Right lobe of liver (tissue), 6 donors: ENCODE measurements around the gene WDR27. TPM values are rescaled to one million over a fixed set of nuclear protein-coding genes. Genes with fewer than 3 reads are reported as not detected.

ENCODE experiments used
- ATAC-seq, 4 donors: fragments of 200-7000 bp; cut with Tn5 transposase; one replicate each; pipeline ENCODE4 v1.9.1; 2020; ENCODE audit warnings: mild to moderate bottlenecking in 4 of 4, moderate library complexity in 4 of 4
- DNase-seq, 3 donors: peaks; one replicate each; pipeline ENCODE4 v3.0.0-alpha.2; 2020
- H3K27ac ChIP-seq, 3 donors: fragments of 200-600 bp; one replicate each; pipeline ENCODE4 v1.8.0; 2022
- H3K27me3 ChIP-seq, 2 donors: fragments of 200-600 bp; one replicate each; pipeline ENCODE4 v1.8.0; 2022
- H3K36me3 ChIP-seq, 4 donors: fragments of 200-600 bp; sonication (generic) in 1 of 4; one replicate each; pipeline versions ENCODE4 v1.5.1 to v1.8.0; 2017 to 2022; ENCODE audit warnings: control low read depth in 1 of 4
- H3K4me1 ChIP-seq, 4 donors: fragments of 200-600 bp; sonication (generic) in 1 of 4; one replicate each; pipeline versions ENCODE4 v1.5.1 to v1.8.0; 2017 to 2022; ENCODE audit warnings: control low read depth in 1 of 4
- H3K4me3 ChIP-seq, 3 donors: fragments of 200-600 bp; one replicate each; pipeline ENCODE4 v1.8.0; 2022
- H3K9me3 ChIP-seq, 4 donors: fragments of 200-600 bp; sonication (generic) in 1 of 4; one replicate each; pipeline versions ENCODE4 v1.5.1 to v1.8.0; 2017 to 2022; ENCODE audit warnings: control low read depth in 1 of 4
- POLR2A ChIP-seq: fragments of 450-650 bp; IDR thresholded peaks from one replicate; pipeline ENCODE4 v1.6.1; 2017; ENCODE audit warnings: antibody characterized with exemption, mild to moderate bottlenecking
- WGBS: methylation state at CpG from one replicate; pipeline ENCODE4 v1.1.6; 2018; ENCODE audit warnings: low coverage, low lambda C conversion rate; ENCODE audit not compliant: insufficient coverage; ENCODE audit errors: missing lambda C conversion rate; 5-methylcytosine and 5-hydroxymethylcytosine counted together
- intact Hi-C, 2 donors: fragments of 100-400 bp; cut with DNase I; formaldehyde crosslinking; loops; one replicate each; pipeline versions ENCODE4 v1.11.2 to v1.14.1; 2022
- total RNA-seq, 6 experiments: library from RNA; depleted of rRNA in 2 of 6; stranded (reverse); fragments of >200 nt in 2 of 6; fragmentation: NEBNext Ultra II Directional in 3 of 6; extraction: Animal tissue kit (Norgen Biotek cat#: 25700) in 3 of 6; gene quantifications; one replicate each; pipeline versions ENCODE4 v1.1.0 to v1.2.4, GENCODE V29; 2016 to 2023
- TF ChIP-seq, protein P1 (sequence below), 4 donors: fragments of 200-600 bp in 3 of 4; fragments of 450-650 bp in 1 of 4; IDR thresholded peaks; one replicate each; pipeline versions ENCODE4 v1.5.1 to v1.8.0; 2016 to 2022; ENCODE audit warnings: antibody characterized with exemption in 4 of 4, mild to moderate bottlenecking in 2 of 4
- donor health status: DM: no; HTN: yes; CAD: no.
- donor health status: DM: no; HTN: no; CAD: no.
- donor health status: DM: no; HTN: no; CAD: no.
- donor health status: DM: no; HTN: yes; CAD: no.
- donor health status: DM: no; HTN: yes; CAD: no.

Gene WDR27
- total RNA-seq, 6 experiments from 2014 or later = 8.2 to 26.8 (median 12.7) TPM

GRCh38 chr6:169625376-169625775 is 76.5 kb downstream of the WDR27 start:
- H3K4me3 ChIP-seq = no peak overlapping the region
- ATAC-seq (peak in 1 of 4 donors; percentile 29), DNase-seq (no peak)
- no peak for TF ChIP-seq POLR2A
- TF ChIP-seq, protein P1, sequence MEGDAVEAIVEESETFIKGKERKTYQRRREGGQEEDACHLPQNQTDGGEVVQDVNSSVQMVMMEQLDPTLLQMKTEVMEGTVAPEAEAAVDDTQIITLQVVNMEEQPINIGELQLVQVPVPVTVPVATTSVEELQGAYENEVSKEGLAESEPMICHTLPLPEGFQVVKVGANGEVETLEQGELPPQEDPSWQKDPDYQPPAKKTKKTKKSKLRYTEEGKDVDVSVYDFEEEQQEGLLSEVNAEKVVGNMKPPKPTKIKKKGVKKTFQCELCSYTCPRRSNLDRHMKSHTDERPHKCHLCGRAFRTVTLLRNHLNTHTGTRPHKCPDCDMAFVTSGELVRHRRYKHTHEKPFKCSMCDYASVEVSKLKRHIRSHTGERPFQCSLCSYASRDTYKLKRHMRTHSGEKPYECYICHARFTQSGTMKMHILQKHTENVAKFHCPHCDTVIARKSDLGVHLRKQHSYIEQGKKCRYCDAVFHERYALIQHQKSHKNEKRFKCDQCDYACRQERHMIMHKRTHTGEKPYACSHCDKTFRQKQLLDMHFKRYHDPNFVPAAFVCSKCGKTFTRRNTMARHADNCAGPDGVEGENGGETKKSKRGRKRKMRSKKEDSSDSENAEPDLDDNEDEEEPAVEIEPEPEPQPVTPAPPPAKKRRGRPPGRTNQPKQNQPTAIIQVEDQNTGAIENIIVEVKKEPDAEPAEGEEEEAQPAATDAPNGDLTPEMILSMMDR (IDR thresholded peaks at IDR 0.05) = no peak
- H3K36me3 ChIP-seq = no peaks in the 10 kb centered on the region
- no peaks in the 10 kb centered on the region for H3K27me3 ChIP-seq
- no peak overlapping the region for H3K27ac ChIP-seq
- H3K4me1 ChIP-seq = no peaks in the 10 kb centered on the region
- intact Hi-C loops = no loop called here
- WGBS = no CpG with 5 or more reads among the region's 15 CpGs
- no peaks in the 10 kb centered on the region for H3K9me3 ChIP-seq

DNA sequence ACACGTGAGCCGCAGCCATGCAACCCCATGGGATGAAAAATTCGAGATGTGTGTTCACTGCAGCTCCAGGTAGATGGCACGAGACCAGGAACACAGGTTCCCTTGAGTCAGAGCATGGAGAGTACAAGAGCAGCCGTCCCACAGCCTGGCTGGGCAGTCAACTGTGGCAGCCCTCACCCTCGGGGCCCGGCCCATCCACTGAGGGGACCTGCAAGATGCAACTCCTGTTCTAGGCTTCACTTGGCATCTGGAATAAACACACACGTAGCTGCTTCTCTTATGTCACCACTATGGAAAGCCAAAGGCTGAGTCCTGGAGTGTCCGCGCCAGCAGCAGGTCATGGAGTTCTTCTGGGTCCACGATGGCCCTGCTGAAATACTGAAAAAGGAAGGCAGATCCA is 77.0 kb downstream of the WDR27 start:
- Histone ChIP-seq H3K27me3 (no peaks in the 10 kb centered on the region), H3K27ac (no peak overlapping the region), H3K9me3 (no peaks in the 10 kb centered on the region), H3K4me3 (no peak overlapping the region), H3K36me3 (no peaks in the 10 kb centered on the region), H3K4me1 (no peaks in the 10 kb centered on the region)
- DNase-seq = no peak
- 100% methylated on average over 2 of the region's 11 CpGs for WGBS
- ATAC-seq = no peak
- intact Hi-C loops = no loop called here
- TF ChIP-seq POLR2A = no peak
- TF ChIP-seq, protein P1 (IDR thresholded peaks at IDR 0.05) = no peak

DNA sequence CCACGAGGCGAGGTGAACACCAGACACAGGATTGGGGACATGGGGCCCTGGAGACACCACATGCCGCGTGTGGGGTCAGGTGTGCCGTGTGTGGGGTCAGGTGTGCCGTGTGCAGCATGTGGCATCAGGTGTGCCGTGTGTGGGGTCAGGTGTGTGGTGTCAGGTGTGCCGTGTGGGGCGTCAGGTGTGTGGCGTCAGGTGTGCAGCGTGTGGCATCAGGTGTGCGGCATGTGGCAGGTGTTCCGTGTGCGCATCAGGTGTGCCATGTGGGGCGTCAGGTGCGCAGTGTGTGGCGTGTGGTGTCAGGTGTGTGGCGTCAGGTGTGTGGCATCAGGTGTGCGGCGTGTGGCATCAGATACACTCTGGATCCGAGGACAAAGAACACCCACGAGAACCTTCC is 77.9 kb downstream of the WDR27 start:
- 97% methylated on average over 11 of the region's 22 CpGs for WGBS
- H3K4me3 ChIP-seq = no peak overlapping the region
- no peak for DNase-seq
- H3K4me1 ChIP-seq = no peaks in the 10 kb centered on the region
- no peaks in the 10 kb centered on the region for H3K36me3 ChIP-seq
- peak in 1 of 4 donors; percentile 18 for ATAC-seq
- H3K27ac ChIP-seq = no peak overlapping the region
- TF ChIP-seq, protein P1 (IDR thresholded peaks at IDR 0.05) = no peak
- TF ChIP-seq POLR2A = no peak
- no peaks in the 10 kb centered on the region for H3K9me3 ChIP-seq
- no peaks in the 10 kb centered on the region for H3K27me3 ChIP-seq
- intact Hi-C loops = no loop called here

DNA sequence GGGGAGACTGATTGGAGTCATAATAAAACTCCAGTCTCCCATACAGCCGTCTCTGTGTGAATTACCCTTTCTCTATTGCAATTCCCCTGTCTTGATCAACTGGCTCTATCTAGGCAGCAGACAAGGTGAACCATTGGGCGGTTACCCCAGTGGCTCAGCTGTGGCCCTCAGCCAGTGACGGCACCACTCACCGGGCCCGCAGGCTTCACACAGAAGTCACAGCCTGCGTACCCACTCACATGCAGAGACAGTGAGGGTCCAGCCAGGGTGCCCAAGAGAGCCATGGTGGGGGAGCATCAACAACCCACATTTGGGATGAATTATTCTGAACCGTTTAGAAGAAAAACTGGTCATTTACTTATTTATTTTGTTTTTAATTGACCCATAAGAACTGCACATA is 78.5 kb downstream of the WDR27 start:
- Histone ChIP-seq H3K4me3 (no peak overlapping the region), H3K4me1 (no peaks in the 10 kb centered on the region), H3K9me3 (no peaks in the 10 kb centered on the region), H3K27ac (no peak overlapping the region), H3K27me3 (no peaks in the 10 kb centered on the region), H3K36me3 (no peaks in the 10 kb centered on the region)
- ATAC-seq = no peak
- intact Hi-C loops = no loop called here
- TF ChIP-seq, protein P1 (IDR thresholded peaks at IDR 0.05) = no peak
- no peak for TF ChIP-seq POLR2A
- WGBS = 100% methylated on average over 1 of the region's 7 CpGs
- no peak for DNase-seq

- intact Hi-C loops = no loop called here
- no peak for DNase-seq
- WGBS = 64% methylated on average over 6 of the region's 6 CpGs
Measured at GRCh38 chr6:169622618-169623017, 79.2 kb downstream of the WDR27 start.

More at GRCh38 chr6:169622618-169623017, 79.2 kb downstream of the WDR27 start:
- Histone ChIP-seq H3K27me3 (no peaks in the 10 kb centered on the region), H3K4me3 (no peak overlapping the region), H3K9me3 (no peaks in the 10 kb centered on the region), H3K36me3 (no peaks in the 10 kb centered on the region), H3K4me1 (no peaks in the 10 kb centered on the region), H3K27ac (no peak overlapping the region)
- TF ChIP-seq POLR2A = no peak
- TF ChIP-seq, protein P1 (IDR thresholded peaks at IDR 0.05) = no peak
- no peak for ATAC-seq
